ENCODE data around the gene WWC1. TPM values are rescaled to one million over a fixed set of nuclear protein-coding genes. Genes with fewer than 3 reads are reported as not detected.

Gene WWC1
- total RNA-seq, 1 experiment from 2014 or later = 29.4 TPM

DNA sequence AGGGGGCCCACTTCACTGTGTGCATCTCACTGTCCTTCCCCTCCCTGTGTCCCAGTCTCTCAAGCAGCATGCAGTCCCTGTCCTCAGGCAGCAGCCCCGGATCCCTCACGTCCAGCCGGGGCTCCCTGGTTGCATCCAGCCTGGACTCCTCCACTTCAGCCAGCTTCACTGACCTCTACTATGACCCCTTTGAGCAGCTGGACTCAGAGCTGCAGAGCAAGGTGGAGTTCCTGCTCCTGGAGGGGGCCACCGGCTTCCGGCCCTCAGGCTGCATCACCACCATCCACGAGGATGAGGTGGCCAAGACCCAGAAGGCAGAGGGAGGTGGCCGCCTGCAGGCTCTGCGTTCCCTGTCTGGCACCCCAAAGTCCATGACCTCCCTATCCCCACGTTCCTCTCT, 132.0 kb downstream of the WWC1 start:
- ChIA-PET CTCF (no interaction called here), POLR2A (interaction anchor here (0.7 kb wide), 2 partner anchors 171 to 1775 kb away, joined by 3 to 7 read pairs; no protein-coding TSS in a partner anchor)

DNA sequence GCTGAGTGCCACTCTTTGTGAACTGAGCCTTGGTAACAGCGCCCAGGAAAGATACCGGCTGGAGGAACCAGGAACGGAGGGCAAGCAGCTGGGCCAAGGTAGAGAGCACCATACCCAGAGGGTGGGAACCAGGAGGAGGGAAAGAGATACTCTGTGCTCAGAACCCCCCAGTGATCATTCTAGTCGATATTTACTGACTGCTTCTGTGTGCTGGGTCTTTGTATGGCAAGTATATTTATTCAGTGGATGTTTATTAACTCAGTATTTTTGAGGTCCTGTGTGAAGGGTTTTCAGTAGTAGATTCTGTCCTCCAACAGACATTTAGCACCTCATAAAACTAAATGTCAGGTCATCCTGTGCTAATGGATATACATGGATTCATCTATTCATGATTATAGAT, 132.5 kb downstream of the WWC1 start:
- intact Hi-C loops (cut with micrococcal nuclease; ENCODE audit: unreplicated experiment) (loop anchor here (5.0 kb wide), 1 partner anchor 152 kb away; no protein-coding TSS in a partner anchor), in situ Hi-C loops (cut with HindIII; ENCODE audit: low pct_unique_long_range_greater_than_20kb, low sequenced_read_pairs) (no loop called here)
- no peak for DNase-seq (ENCODE audit: low read depth, low spot score)
- H3K27ac ChIP-seq (ENCODE audit: low read length) = no peak overlapping the region
- no TSS peak for BruUV-seq (replicated peaks)
- CTCF ChIA-PET = no interaction called here
- no peaks in the 10 kb centered on the region for H3K27me3 ChIP-seq (ENCODE audit: control insufficient read depth, insufficient read depth, low read length)
- no peak for ATAC-seq
- no peaks in the 10 kb centered on the region for H3K36me3 ChIP-seq (ENCODE audit: control insufficient read depth, insufficient read depth, low read length)
- H3K9me3 ChIP-seq (ENCODE audit: control insufficient read depth, insufficient read depth, low read depth, low read length) = no peaks in the 10 kb centered on the region
- H3K4me1 ChIP-seq (ENCODE audit: control insufficient read depth, insufficient read depth, low read length) = no peaks in the 10 kb centered on the region
- no peak overlapping the region for H3K4me3 ChIP-seq (ENCODE audit: low read depth in 2 of 2, low read length in 2 of 2)
- POLR2A ChIA-PET = no interaction called here
- no peak for TF ChIP-seq SIN3A (IDR thresholded peaks at IDR 0.05; ENCODE audit: borderline replicate concordance, insufficient read depth, low read depth, low read length)
- no peak for TF ChIP-seq POLR2AphosphoS5 (IDR thresholded peaks at IDR 0.05; ENCODE audit: low read depth, low read length)
- TF ChIP-seq, protein P1, sequence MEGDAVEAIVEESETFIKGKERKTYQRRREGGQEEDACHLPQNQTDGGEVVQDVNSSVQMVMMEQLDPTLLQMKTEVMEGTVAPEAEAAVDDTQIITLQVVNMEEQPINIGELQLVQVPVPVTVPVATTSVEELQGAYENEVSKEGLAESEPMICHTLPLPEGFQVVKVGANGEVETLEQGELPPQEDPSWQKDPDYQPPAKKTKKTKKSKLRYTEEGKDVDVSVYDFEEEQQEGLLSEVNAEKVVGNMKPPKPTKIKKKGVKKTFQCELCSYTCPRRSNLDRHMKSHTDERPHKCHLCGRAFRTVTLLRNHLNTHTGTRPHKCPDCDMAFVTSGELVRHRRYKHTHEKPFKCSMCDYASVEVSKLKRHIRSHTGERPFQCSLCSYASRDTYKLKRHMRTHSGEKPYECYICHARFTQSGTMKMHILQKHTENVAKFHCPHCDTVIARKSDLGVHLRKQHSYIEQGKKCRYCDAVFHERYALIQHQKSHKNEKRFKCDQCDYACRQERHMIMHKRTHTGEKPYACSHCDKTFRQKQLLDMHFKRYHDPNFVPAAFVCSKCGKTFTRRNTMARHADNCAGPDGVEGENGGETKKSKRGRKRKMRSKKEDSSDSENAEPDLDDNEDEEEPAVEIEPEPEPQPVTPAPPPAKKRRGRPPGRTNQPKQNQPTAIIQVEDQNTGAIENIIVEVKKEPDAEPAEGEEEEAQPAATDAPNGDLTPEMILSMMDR (IDR thresholded peaks at IDR 0.05) = no peak
- TF ChIP-seq TCF7L2 (IDR thresholded peaks at IDR 0.05; ENCODE audit: low read depth, low read length) = no peak
- TF ChIP-seq, protein P2, sequence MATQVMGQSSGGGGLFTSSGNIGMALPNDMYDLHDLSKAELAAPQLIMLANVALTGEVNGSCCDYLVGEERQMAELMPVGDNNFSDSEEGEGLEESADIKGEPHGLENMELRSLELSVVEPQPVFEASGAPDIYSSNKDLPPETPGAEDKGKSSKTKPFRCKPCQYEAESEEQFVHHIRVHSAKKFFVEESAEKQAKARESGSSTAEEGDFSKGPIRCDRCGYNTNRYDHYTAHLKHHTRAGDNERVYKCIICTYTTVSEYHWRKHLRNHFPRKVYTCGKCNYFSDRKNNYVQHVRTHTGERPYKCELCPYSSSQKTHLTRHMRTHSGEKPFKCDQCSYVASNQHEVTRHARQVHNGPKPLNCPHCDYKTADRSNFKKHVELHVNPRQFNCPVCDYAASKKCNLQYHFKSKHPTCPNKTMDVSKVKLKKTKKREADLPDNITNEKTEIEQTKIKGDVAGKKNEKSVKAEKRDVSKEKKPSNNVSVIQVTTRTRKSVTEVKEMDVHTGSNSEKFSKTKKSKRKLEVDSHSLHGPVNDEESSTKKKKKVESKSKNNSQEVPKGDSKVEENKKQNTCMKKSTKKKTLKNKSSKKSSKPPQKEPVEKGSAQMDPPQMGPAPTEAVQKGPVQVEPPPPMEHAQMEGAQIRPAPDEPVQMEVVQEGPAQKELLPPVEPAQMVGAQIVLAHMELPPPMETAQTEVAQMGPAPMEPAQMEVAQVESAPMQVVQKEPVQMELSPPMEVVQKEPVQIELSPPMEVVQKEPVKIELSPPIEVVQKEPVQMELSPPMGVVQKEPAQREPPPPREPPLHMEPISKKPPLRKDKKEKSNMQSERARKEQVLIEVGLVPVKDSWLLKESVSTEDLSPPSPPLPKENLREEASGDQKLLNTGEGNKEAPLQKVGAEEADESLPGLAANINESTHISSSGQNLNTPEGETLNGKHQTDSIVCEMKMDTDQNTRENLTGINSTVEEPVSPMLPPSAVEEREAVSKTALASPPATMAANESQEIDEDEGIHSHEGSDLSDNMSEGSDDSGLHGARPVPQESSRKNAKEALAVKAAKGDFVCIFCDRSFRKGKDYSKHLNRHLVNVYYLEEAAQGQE (IDR thresholded peaks at IDR 0.05; ENCODE audit: insufficient read depth in 1 of 2, low read depth in 2 of 2, low read length in 1 of 2) = no peak

More for the DNA sequence above, 132.0 kb downstream of the WWC1 start:
- no peak overlapping the region for H3K4me3 ChIP-seq (ENCODE audit: low read depth in 2 of 2, low read length in 2 of 2)
- H3K36me3 ChIP-seq (ENCODE audit: control insufficient read depth, insufficient read depth, low read length) = no peaks in the 10 kb centered on the region
- intact Hi-C loops (cut with micrococcal nuclease; ENCODE audit: unreplicated experiment) (loop anchor here (5.0 kb wide), 1 partner anchor 151 kb away; no protein-coding TSS in a partner anchor), in situ Hi-C loops (cut with HindIII; ENCODE audit: low pct_unique_long_range_greater_than_20kb, low sequenced_read_pairs) (no loop called here)
- H3K9me3 ChIP-seq (ENCODE audit: control insufficient read depth, insufficient read depth, low read depth, low read length) = no peaks in the 10 kb centered on the region
- TF ChIP-seq POLR2AphosphoS5 (IDR thresholded peaks at IDR 0.05; ENCODE audit: low read depth, low read length) (no peak), SIN3A (IDR thresholded peaks at IDR 0.05; ENCODE audit: borderline replicate concordance, insufficient read depth, low read depth, low read length) (no peak), TCF7L2 (IDR thresholded peaks at IDR 0.05; ENCODE audit: low read depth, low read length) (no peak)
- TF ChIP-seq, protein P1 (IDR thresholded peaks at IDR 0.05) = no peak
- TF ChIP-seq, protein P2 (IDR thresholded peaks at IDR 0.05; ENCODE audit: insufficient read depth in 1 of 2, low read depth in 2 of 2, low read length in 1 of 2) = no peak
- ATAC-seq (no peak), DNase-seq (ENCODE audit: low read depth, low spot score) (no peak)
- no peaks in the 10 kb centered on the region for H3K27me3 ChIP-seq (ENCODE audit: control insufficient read depth, insufficient read depth, low read length)
- H3K4me1 ChIP-seq (ENCODE audit: control insufficient read depth, insufficient read depth, low read length) = no peaks in the 10 kb centered on the region
- no TSS peak for BruUV-seq (replicated peaks)
- no peak overlapping the region for H3K27ac ChIP-seq (ENCODE audit: low read length)

Measured in Panc1 (cell line).